Uterus (tissue), 4 donors: ENCODE results near the gene FBRSL1. TPM values are rescaled to one million over a fixed set of nuclear protein-coding genes. Genes with fewer than 3 reads are reported as not detected.

ENCODE experiments used
- DNase-seq, 2 donors: peaks; one replicate each; pipeline ENCODE4 v3.0.0-alpha.2; 2019 to 2020
- H3K27ac ChIP-seq, 2 donors: fragments of 200-600 bp; sonication (generic); 1 replicate in 1 of 2; 2 replicates in 1 of 2; pipeline ENCODE4 v1.5.1; 2016 to 2018
- H3K27me3 ChIP-seq, 2 donors: fragments of 200-600 bp; sonication (generic); one replicate each; pipeline ENCODE4 v1.5.1; 2018 to 2019; ENCODE audit warnings: control low read depth in 1 of 2
- H3K36me3 ChIP-seq, 2 donors: fragments of 200-600 bp; sonication (generic); one replicate each; pipeline ENCODE4 v1.5.1; 2019; ENCODE audit warnings: control low read depth in 1 of 2
- H3K4me1 ChIP-seq, 2 donors: fragments of 200-600 bp; sonication (generic); one replicate each; pipeline ENCODE4 v1.5.1; 2018 to 2019; ENCODE audit warnings: control low read depth in 1 of 2
- H3K4me3 ChIP-seq, 2 donors: fragments of 200-600 bp; sonication (generic); 1 replicate in 1 of 2; 2 replicates in 1 of 2; pipeline ENCODE4 v1.5.1; 2018 to 2019; ENCODE audit warnings: mild to moderate bottlenecking in 1 of 2
- H3K9me3 ChIP-seq, 2 donors: fragments of 200-600 bp; sonication (generic); one replicate each; pipeline ENCODE4 v1.5.1; 2019; ENCODE audit warnings: control low read depth in 1 of 2
- CTCF ChIP-seq, 4 experiments: fragments of 200-600 bp in 2 of 4; fragments of 450-650 bp in 2 of 4; sonication (generic) in 2 of 4; IDR thresholded peaks; one replicate each; pipeline ENCODE4 v1.5.1; 2016 to 2019; ENCODE audit warnings: antibody characterized with exemption in 4 of 4, mild to moderate bottlenecking in 2 of 4, moderate library complexity in 1 of 4
- POLR2A ChIP-seq, 2 donors: fragments of 450-650 bp; IDR thresholded peaks; one replicate each; pipeline ENCODE4 v1.6.1; 2016; ENCODE audit warnings: antibody characterized with exemption in 2 of 2, mild to moderate bottlenecking in 1 of 2, moderate library complexity in 1 of 2
- intact Hi-C: fragments of 100-400 bp; cut with DNase I; formaldehyde crosslinking; loops from one replicate; pipeline ENCODE4 v1.15.1; 2023; ENCODE audit warnings: low total_unique reads
- total RNA-seq, 4 donors: library from RNA; depleted of rRNA in 3 of 4; stranded (reverse); fragments of >200 nt in 3 of 4; gene quantifications; one replicate each; pipeline versions ENCODE4 v1.1.0 to v1.2.4, GENCODE V29; 2014 to 2023
- donor health status: DM: yes; HTN: yes; CAD: no.

The FBRSL1 gene
- total RNA-seq, 4 donors from 2014 or later: 2.9 to 59.1 (median 31.8) TPM

DNA sequence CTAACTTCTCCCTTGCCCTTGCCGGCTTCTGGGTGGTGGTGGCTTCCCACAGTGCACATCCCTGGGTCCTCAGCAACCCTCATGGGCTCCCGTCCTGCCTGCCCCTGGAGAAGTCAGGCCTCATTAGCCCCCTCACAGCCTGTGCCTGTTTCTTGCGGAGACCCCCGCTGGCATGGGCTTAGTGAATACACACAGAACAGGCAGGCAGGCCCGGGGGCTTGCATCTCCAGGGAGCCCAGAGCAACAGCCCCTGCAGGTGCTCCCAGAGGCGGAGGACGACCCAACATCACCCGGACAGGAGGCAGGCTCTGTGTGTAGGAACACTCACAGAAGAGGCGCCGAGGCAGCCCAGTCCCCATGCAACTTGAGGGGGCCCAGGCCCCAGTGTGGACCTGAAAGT is 25.1 kb upstream of the FBRSL1 start:
- Histone ChIP-seq H3K9me3 (no peaks in the 10 kb centered on the region), H3K36me3 (no peaks in the 10 kb centered on the region), H3K27ac (no peak overlapping the region), H3K4me1 (no peaks in the 10 kb centered on the region), H3K4me3 (no peak overlapping the region), H3K27me3 (peaks cover 0 to 9% of the 10 kb centered on the region in 2 donors)
- intact Hi-C loops: no loop called here
- DNase-seq: no peak
- TF ChIP-seq CTCF (IDR thresholded peaks at IDR 0.05): no peak
- no peak for TF ChIP-seq POLR2A (IDR thresholded peaks at IDR 0.05)

- H3K36me3 ChIP-seq: no peaks in the 10 kb centered on the region
- no peaks in the 10 kb centered on the region for H3K9me3 ChIP-seq
- TF ChIP-seq POLR2A (IDR thresholded peaks at IDR 0.05): no peak
- no peak for TF ChIP-seq CTCF (IDR thresholded peaks at IDR 0.05)
- no peak overlapping the region for H3K27ac ChIP-seq
- H3K4me1 ChIP-seq: no peaks in the 10 kb centered on the region
- intact Hi-C loops: no loop called here
- no peak for DNase-seq
- H3K4me3 ChIP-seq: no peak overlapping the region
- H3K27me3 ChIP-seq: peaks cover 0 to 9% of the 10 kb centered on the region in 2 donors
Measured at GRCh38 chr12:132465269-132466190, 24.4 kb upstream of the FBRSL1 start.

DNA sequence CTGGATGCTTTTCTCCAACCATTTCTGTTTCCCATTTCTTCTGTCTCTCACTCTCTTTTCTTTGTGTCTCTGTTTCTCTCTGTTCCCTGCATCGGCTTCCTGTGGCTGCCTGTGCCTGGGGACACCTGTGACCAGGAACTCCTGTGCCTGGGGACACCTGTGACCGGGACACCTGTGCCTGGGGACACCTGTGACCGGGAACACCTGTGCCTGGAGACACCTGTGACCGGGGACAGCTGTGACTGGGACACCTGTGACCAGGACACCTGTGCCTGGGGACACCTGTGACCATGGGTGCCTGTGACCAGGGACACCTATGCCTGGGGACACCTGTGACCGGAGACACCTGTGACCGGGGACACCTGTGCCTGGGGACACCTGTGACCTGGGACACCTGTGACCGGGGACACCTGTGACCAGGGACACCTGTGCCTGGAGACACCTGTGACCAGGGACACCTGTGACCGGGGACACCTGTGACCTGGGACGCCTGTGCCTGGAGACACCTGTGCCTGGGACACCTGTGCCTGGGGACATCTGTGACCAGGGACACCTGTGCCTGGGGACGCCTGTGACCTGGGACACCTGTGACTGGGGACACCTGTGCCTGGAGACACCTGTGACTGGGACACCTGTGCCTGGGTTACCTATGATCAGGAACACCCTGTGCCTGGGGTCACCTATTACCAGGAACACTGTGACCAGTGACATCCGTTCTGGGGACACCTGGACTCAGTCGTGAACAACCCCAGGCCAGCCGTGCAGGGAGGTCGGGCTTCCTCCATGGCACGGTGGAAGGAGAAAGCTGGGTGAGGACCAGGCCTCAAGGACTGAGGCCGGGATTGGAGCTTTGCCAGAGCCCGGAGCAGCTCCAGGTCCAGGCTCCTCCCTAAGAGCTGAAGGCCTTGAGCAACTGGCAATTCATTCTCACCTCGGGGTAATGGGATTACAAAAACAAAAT is 23.4 kb upstream of the FBRSL1 start:
- Histone ChIP-seq H3K9me3 (no peaks in the 10 kb centered on the region), H3K4me1 (no peaks in the 10 kb centered on the region), H3K27me3 (peaks cover 0 to 9% of the 10 kb centered on the region in 2 donors), H3K4me3 (no peak overlapping the region), H3K36me3 (no peaks in the 10 kb centered on the region), H3K27ac (no peak overlapping the region)
- TF ChIP-seq POLR2A (IDR thresholded peaks at IDR 0.05) (no peak), CTCF (IDR thresholded peaks at IDR 0.05) (no peak)
- intact Hi-C loops: no loop called here
- no peak for DNase-seq

DNA sequence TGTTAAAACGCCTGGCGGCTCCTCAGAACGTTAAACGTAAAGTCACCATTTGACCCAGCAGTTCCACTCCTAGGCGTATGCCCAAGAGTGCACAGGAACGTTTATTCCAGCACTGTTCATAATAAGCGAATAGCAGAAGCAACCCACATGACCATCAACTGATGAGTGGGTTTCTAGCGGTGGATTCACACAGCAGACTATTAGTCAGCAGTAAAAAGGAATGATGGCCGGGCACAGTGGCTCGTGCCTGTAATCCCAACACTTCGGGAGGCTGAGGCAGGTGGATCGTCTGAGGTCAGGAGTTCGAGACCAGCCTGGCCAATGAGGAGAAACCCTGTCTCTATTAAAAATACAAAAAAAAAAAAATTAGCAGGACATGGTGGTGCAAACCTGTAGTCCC is 22.4 kb upstream of the FBRSL1 start:
- Histone ChIP-seq H3K4me1 (no peaks in the 10 kb centered on the region), H3K27me3 (peaks cover 0 to 9% of the 10 kb centered on the region in 2 donors), H3K36me3 (no peaks in the 10 kb centered on the region), H3K4me3 (no peak overlapping the region), H3K9me3 (no peaks in the 10 kb centered on the region), H3K27ac (no peak overlapping the region)
- intact Hi-C loops: no loop called here
- no peak for DNase-seq
- TF ChIP-seq POLR2A (IDR thresholded peaks at IDR 0.05) (no peak), CTCF (IDR thresholded peaks at IDR 0.05) (no peak)
